Frontal cortex (tissue), 4 donors: ENCODE data around the gene CCKAR. TPM values are rescaled to one million over a fixed set of nuclear protein-coding genes. Genes with fewer than 3 reads are reported as not detected.

Experiments
- DNase-seq, 2 donors: peaks; one replicate each; pipeline ENCODE4 v3.0.0; 2012; ENCODE audit warnings: low spot score in 2 of 2
- FAIRE-seq: peaks from 2 replicates; lab custom pipeline; 2012; peaks lifted over from hg19 to GRCh38; lab: Jason Lieb, UNC
- total RNA-seq: library from RNA; depleted of rRNA; stranded (reverse); fragments of >200 nt; gene quantifications from one replicate; pipeline ENCODE4 v1.2.3, GENCODE V29; 2014
- donor health status: control.
- donor health status: control.
- donor health status: control.

The CCKAR gene
- total RNA-seq, 1 donor from 2014 or later: not detected

DNA sequence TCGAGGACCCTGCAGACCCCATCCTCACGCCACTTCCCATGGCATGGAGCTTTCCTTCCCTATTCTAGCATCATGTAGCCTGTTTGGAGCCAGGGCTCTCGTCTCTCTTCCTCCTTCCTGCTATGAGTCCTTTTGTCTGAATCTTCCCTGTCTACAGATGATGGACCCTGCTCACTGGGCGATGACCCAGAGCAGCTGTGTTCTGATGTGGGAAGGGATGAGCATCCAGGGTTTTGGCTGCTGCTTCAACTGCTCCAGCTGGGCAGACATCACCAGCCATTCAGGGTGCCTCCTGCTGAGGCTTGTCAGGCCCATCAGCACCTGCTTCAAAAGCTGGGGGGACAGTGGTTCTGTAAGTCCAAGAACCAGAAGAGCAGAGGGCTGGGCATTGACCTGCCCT is 3.2 kb upstream of the CCKAR start:
- FAIRE-seq (no peak), DNase-seq (no peak)

DNA sequence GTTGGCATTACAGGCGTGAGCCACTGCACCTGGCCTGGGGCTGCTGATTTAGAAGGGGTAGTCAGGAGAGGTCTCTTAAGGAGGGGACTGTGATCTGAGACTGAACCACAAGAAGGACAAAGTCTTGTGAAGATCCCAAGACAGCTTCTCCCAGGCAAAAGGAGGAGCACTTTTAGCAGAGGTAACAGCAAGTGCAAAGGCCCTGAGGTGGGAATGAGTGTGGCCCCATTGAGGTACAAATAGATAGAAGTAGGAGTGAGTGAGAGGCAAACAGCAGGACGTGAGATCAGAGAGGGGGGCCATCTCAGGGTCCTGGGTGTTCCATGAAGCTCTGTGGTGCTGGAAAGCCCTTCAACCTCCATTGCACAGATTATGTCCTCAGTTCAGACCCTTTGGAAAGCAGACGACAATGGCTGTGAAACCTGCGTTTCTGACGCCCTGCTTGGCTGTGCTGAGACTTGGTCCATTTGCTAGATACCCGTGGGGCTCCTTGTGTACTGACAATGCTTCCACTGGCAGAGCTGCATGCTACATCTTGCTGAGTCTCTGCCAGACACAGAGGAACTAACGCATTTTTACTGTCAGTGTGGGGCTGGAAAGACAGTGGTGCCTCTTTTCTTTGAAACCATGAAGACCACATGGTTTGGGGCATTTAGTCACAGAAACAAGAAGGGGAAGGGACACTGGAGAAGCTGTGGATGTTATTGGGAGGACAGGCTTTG is 1.3 kb upstream of the CCKAR start:
- DNase-seq (no peak), FAIRE-seq (no peak)

DNA sequence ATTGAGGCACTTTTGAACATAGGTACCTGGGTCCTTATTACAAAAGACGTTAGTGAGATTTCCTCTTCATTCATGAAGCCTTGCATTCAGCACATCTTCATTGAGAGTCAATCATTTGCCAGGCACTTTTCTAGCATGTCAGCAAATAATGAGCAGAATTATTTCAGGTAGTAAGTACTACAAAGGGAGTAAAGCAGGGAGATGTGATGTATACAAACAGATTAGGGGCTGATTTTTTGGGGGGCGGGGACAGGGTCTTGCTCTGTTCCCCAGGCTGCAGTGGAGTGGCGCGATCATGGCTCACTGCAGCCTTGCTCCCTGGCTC is 638 bp upstream of the CCKAR start:
- DNase-seq (no peak), FAIRE-seq (no peak)

DNA sequence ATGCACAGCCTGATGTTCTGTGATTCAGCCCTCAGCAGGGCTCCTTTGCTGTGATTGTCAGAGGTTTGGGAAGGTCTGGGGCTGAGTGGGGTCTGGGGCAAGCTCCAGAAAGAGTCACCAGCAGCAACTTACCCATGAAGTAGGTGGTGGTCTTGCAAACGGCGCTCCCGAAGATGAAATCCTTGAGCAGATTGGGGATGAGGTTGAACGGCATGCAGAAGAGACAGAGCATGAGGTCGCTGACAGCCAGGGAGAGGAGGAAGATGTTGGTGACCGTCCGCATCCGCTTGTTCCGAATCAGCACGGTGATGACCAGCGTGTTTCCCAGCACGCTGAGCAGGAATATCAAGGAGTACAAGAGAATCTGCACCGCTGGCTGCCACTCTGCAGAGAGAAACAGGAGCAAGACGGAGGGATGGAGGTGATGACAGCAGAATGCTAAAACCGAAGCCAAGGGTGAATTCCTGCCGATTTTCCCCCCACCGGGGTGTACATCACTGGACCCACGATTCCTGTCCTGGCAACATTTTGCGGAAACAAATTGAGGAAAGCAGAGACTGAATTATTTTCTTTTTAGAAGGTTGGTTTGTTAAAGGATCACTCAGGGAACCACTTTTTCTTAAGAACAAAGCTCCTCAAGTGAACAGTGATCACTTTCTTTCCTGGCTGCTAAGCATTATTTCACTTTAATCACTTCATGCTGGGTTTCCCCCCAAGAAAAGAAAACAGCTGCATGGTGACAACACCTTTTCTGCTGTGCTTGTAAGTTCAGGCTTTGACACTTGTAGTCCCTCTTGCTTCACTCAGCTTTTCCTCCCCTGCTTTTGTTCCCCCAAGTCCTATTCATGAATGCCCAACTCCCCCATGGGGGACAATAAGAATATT is 941 bp downstream of the CCKAR start:
- no peak for FAIRE-seq

DNA sequence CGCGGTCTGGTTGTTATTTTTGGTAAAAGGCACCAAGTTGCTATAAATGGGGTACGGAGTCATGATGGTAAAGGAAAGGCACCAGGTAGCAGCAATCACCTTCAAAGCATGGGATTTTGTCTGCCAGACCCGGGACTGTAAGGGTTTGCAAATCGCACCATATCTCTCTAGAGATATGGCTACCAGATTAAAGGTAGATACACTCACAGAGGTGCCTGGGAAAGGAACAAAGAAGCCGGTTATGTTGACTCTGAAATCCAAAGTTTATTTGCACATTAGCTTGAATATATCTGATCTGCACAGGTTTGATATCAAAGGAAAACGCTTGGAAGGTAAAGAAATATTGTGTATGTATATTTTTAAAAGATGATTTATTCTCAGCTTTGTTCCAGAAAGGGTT is 4.6 kb downstream of the CCKAR start:
- DNase-seq: no peak
- FAIRE-seq: no peak

More for the DNA sequence above, 941 bp downstream of the CCKAR start:
- no peak for DNase-seq

DNA sequence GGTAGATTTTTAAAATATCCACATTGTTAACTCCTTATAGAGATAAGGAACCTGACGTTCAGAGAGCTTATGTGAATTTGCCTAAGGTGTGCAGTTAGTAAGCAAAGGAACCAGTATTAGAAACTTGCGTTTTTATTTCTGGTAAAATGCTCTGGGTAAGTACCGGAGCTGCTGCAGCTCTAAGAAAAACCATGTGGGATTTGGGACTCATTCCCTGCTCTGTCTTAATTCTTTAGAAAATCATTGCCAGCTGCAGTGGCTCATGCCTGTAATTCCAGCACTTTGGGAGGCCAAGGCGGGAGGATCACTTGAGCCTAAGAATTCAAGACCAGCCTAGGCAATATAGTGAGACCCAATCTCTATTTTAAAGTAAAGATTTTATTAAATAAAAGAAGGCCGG is 5.8 kb downstream of the CCKAR start:
- DNase-seq (no peak), FAIRE-seq (no peak)

DNA sequence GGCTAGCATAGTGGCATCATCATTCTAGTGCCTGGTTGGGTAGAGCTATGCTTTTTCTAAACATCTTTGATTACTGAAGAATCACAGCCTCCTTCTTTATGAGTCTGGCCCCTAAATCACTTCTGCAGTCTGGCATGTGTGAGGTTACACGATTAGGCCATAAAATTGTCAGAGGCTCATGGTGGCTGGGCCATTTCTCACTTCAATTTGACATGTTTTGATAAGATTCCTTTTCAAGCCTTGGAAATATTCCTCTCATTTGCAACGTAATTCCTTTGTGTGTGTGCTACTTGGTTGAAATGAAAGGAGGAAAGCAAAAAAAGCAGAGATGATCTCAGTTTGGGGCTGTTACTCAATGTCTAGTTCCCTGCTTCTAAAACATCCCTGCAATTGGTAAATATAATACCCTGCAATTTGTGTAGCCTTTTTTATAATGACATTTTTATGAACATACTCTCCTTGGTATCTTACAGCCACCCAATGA is 6.2 kb downstream of the CCKAR start:
- DNase-seq: no peak

DNA sequence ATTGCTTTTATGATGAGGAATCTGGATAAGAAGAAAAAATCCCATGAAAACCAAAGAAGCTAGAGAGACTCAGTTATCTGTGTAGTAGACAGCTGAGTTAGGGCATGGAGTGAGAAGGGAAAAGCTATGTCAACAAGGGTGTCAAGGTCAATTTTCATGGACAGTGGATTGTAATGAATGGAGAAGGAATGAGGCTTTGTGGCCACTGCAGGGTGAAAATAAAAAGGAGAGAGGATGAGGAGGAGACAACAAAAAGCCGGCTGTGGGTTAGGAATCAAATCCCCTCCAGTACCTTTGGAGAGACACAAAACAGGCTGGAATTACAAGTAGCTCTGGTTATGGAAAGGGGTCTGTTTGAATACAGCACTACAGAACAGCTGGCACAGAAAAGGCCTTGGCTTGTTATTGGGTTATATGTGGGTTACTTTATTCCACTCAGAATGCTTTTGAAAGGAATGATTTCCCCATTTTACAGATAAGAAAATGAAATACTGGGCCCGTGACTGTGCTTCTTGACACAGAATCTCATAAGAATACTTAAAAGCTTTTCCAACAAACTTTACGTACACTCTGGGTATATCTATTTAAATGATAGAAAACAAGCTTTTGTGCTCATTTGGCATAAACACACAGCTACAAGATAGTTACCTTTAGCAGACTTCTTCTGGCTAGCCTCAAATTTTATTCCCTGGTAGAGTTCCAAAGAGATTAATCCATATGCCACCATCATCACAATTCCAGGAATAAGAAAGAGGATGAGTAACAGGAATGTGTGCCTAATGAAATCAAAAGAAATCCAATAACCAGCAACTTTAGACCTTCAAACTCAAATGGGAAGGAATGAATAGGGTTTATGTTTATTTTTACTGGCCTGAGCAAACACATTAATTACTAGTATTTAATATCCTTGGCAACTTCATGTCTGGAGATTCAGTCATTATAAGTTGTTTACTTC is 7.5 kb downstream of the CCKAR start:
- FAIRE-seq (no peak), DNase-seq (no peak)

More for the DNA sequence above, 6.2 kb downstream of the CCKAR start:
- FAIRE-seq: no peak

DNA sequence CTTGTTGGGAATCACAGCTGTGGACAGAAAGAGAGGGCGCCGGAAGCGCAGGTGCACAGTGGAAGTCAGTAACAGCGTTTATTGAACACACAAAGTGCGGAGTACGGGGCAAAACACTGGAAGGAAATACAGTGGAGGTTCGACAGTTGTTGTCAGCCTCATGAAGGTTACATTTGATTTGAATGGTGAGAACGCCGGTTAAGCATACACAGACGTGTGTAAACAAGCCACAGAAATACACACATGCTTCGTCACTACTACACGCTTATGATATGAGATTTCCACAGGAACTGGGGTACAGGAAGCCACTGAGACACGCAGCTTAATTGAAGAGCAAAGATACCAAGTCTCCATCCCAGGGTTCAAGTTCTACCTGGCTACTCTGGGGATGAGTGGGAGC is 12.0 kb downstream of the CCKAR start:
- DNase-seq: no peak
- FAIRE-seq: no peak

DNA sequence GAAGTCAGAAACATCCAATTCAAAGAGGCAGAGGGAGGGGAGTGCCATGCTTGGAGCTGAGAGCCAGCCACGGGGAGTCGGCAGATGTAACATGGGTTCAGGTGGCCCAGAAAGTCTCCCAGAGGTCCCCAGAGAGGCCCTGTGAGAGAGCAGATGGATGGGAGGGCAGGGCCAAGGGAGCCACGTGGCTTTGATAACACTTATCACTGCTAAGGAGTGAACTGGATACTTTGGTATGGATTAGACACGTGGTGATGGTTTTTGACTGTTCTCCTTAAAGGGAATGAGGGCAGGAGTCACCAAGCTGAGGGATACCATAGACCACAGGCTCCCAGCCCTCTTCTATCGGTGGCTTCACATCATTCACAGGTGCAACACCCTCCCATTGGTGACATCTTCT is 13.7 kb downstream of the CCKAR start:
- FAIRE-seq: no peak

DNA sequence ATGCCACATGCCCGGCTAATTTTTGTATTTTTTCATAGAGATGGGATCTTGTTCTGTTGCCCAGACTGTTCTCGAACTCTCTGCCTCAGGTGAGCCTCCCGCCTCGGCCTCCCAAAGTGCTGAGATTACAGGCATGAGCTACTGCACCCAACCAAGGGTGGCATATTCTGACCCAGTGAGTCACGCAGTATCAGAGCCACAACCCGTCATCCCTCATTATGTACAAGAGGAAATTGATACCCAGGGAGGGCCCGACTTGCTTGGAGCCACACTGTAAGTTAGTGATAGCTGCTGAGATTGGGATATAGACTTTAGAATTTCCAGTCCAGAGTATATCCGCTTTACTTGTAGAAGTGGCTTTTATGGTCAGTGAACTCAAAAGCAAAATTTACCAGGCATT is 14.6 kb downstream of the CCKAR start:
- FAIRE-seq (no peak), DNase-seq (no peak)

More for the DNA sequence above, 13.7 kb downstream of the CCKAR start:
- no peak for DNase-seq

DNA sequence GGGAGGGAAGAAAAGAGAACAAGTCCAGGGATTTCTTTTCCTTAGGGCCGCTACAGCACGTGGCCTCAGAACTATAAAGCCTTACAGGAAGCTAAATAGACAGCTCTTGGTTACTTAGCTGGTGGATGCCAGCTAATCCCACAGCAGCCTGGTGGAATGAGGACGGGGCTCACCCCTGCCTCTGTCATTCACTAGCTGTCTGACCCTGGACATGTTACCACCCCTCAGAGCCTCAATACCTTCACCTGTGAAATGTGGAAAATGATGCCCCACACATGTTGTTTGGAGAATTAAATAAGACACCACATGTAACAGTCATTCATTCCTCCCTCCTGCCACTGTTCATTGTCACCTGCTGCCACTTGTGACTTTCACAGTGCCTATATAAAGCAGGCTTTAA is 15.7 kb downstream of the CCKAR start:
- FAIRE-seq (no peak), DNase-seq (no peak)

DNA sequence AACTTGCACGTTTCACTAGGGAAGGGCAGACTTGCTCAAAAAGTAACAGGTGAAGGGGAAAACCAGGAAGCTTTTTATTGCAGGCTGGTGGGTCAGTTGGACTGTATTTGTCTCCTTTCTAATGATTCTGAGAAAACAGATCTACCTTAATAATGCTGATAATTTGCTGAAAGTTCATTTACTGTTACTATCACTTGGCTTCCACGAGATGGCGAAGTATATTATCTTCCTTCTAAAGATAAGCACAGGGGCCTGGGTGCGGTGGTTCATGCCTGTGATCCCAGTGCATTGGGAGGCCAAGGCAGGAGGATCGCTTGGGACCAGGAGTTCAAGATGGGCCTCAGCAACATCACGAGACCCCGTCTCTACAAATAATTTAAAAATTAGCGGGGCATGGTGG is 16.4 kb downstream of the CCKAR start:
- DNase-seq: no peak
- FAIRE-seq: no peak

DNA sequence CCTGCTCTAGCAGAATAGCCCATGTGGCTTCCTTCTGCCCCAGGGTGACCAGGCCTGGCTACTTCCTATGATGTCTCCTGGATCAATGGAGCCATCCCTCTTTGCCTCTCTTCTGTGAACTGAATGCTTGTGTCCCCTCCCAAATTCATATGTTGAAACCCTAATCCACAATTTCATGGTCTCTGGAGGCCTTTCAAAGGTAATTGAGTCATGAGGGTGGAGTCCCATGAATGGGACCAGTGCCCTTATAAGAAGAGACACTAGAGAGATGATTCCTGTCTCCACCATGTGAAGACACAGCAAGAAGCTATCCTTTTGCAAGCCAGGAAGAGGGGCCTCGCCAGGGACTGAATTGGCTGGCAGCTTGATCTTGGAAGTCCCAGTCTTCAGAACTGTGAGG is 18.4 kb downstream of the CCKAR start:
- FAIRE-seq: no peak

DNA sequence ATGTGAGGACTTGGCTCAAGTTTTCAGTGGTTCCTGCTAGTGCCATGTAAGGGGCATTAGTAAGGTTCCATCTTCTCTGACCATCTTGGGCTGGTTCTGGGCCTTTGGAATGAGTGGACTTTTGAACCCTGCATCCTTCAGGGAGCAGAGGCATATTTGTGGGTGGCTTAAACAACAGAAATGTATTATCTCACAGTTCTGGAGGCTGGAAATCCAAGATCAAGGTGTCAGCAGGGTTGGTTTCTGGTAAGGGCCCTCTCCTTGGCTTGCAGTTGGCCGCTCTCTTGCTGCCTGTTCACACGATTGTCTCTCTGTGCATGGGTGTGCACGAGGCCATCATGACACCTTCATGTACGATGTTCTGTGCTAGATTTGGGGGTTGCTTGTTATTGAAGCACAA is 21.3 kb downstream of the CCKAR start:
- no peak for FAIRE-seq
- no peak for DNase-seq

More for the DNA sequence above, 18.4 kb downstream of the CCKAR start:
- no peak for DNase-seq

DNA sequence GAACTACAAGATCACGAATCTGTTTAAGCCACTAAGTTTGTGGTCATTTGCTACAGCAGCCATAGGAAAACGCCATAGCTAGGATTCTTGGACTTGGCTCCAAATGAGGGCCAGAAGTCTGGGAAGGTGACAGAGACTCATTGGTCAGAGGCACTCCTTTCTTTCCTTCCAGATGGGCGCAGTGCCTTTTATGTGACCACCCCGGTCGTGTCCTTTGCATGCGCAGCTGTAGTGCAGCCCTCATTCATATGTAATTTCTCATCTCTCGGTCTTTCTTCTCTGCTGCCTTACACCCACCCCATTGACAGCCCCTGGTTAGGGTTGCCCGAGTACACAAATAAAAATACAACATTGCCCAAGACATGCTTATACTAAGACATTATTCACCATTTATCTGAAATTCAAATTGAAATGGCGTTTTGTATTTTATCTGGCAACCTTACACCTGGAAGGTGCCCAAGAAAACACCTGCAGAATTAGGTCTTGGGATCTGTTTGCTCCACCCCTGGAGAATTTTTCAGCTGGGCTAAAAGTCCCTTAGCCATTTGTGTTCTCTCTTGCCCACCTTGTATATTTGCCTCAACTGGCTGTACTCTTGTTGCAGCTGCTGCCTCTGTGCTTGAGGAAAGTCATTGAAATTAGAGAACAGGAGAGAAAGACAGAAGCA is 21.9 kb downstream of the CCKAR start:
- no peak for DNase-seq
- FAIRE-seq: no peak

DNA sequence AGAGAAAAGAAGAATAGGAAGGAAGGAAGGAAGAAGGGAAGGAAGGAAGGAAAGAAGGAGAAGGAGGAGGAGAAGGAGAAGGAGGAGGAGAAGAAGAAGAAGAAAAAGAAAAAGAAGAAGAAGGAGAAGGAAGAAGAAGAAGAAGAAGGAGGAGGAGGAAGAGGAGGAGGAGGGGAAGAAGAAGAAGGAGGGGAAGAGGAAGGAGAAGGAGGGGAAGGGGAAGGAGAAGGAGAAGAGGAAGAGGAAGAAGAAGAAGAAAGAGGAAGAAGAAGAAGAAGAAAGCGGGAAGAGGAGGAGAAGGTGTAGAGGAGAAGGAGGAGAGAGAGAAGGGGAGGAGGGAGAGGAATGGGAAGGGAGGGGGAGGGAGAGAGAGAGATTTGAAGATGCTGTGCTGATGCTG is 22.6 kb downstream of the CCKAR start:
- FAIRE-seq: no peak

DNA sequence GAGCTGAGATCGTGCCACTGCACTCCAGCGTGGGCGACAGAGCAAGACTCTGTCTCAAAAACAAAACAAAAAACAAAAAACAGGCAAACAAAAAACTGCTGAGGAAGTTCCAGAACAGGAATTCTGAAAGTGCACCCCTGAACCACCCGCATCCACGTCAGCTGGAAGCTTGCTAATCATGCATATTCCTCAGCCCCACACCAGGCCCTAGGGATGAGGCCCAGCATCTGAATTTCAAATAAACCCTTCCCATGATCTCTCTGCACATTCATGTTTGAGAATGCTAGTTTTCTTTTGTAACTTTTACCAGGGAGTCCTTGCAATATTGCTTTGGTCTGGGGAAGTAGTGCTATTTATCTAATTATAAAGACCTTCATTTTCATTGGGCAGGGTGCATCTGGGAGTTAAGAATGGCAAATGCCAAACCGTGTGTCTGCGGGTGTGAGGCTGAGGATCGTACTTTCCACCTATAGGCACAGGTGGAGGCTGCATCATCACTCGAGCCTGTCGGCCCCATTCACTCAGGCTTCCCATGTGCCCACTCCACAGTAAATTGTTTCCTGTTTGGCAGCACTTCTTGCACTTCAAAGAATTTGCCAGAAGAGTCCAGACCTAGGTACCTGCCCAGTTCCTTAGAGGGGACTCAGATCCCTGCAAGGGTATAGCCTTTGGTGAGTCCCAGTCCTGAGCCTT is 23.6 kb downstream of the CCKAR start:
- FAIRE-seq (no peak), DNase-seq (no peak)

More for the DNA sequence above, 22.6 kb downstream of the CCKAR start:
- DNase-seq: no peak
